Psoas muscle (tissue), 8 donors: Measurements from ENCODE around the gene BCAS1. TPM values are rescaled to one million over a fixed set of nuclear protein-coding genes. Genes with fewer than 3 reads are reported as not detected.

Experiments
- ATAC-seq, 4 donors: fragments of 200-7000 bp; cut with Tn5 transposase; one replicate each; pipeline ENCODE4 v1.9.1; 2020; ENCODE audit warnings: moderate library complexity in 3 of 4, mild to moderate bottlenecking in 2 of 4
- DNase-seq, 2 donors: peaks; one replicate each; pipeline ENCODE4 v3.0.0-alpha.2; 2020
- H3K27ac ChIP-seq: fragments of 200-600 bp; one replicate; pipeline ENCODE4 v1.8.0; 2022
- H3K27me3 ChIP-seq, 3 donors: fragments of 200-600 bp in 1 of 3; one replicate each; pipeline versions ENCODE4 v1.6.1 to v1.8.0; 2013 to 2022; ENCODE audit warnings: low read length in 2 of 3, mild to moderate bottlenecking in 2 of 3, moderate library complexity in 1 of 3; ENCODE audit not compliant: insufficient read depth in 3 of 3
- H3K36me3 ChIP-seq, 2 donors: fragments of 200-600 bp in 1 of 2; one replicate each; pipeline versions ENCODE4 v1.6.1 to v1.8.0; 2013 to 2022; ENCODE audit warnings: low read depth in 1 of 2, mild to moderate bottlenecking in 1 of 2, moderate library complexity in 1 of 2; ENCODE audit not compliant: insufficient read depth in 1 of 2
- H3K4me1 ChIP-seq: fragments of 200-600 bp; one replicate; pipeline ENCODE4 v1.8.0; 2022
- H3K4me3 ChIP-seq: fragments of 200-600 bp; one replicate; pipeline ENCODE4 v1.8.0; 2022; ENCODE audit warnings: mild to moderate bottlenecking
- H3K9me3 ChIP-seq: fragments of 200-600 bp; one replicate; pipeline ENCODE4 v1.8.0; 2022
- WGBS, 3 donors: extraction: QIAGEN DNeasy Blood & Tissue Kit; methylation state at CpG; one replicate each; pipeline versions ENCODE4 v1.1.6 to v1.1.7; 2013; 5-methylcytosine and 5-hydroxymethylcytosine counted together
- intact Hi-C, 2 donors: fragments of 100-400 bp; cut with DNase I; formaldehyde crosslinking; loops; one replicate each; pipeline versions ENCODE4 v1.11.0 to v1.14.2; 2022
- polyA plus RNA-seq, 3 donors: library from polyadenylated mRNA; stranded (reverse); fragments of 200-250 nt; gene quantifications; one replicate each; pipeline ENCODE4 v1.2.3, GENCODE V29; 2013
- total RNA-seq, 4 donors: library from RNA; stranded (reverse); fragmentation: NEBNext Ultra II Directional in 2 of 4; extraction: Animal tissue kit (Norgen Biotek cat#: 25700) in 2 of 4; gene quantifications; one replicate each; pipeline versions ENCODE4 v1.2.1 to v1.2.4, GENCODE V29; 2021 to 2023
- TF ChIP-seq, protein P1 (sequence below): fragments of 200-600 bp; IDR thresholded peaks from one replicate; pipeline ENCODE4 v1.8.0; 2022; ENCODE audit warnings: antibody characterized with exemption
- donor health status: healthy with polysubstance abuse.
- donor health status: DM: no; HTN: no; CAD: no; lungs with moderate emphysema.
- donor health status: Bipolar disorder and iron deficiency.
- donor health status: healthy.
- donor health status: DM: yes; HTN: yes; CAD: no.
- donor health status: DM: no; HTN: no; CAD: no.
- donor health status: DM: no; HTN: no; CAD: no.
- donor health status: DM: yes; HTN: yes; CAD: no.

Gene BCAS1
- total and polyA plus RNA-seq, 7 donors = 0.01 to 0.26 (median 0.16) TPM; not detected in 2

DNA sequence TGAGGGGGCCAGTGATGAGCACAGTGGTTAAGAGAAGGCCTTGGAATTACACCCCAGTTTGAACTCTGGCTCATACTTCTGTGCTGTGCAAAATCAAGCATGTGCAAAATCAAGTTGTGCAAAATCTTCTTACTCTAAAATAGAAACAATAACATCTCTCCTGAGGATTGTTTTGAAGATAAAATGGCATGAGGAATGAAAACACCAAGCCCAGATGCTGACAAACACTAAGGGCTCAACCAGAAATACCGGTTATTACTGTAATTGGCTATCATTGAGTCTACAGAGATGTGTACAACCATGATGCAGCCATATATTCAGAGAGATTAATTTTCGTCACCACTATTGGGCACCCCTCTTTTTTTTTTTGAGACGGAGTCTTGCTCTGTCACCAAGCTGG is 5.9 kb upstream of the BCAS1 start:
- no peak overlapping the region for H3K27ac ChIP-seq
- H3K27me3 ChIP-seq = no peaks in the 10 kb centered on the region
- TF ChIP-seq, protein P1, sequence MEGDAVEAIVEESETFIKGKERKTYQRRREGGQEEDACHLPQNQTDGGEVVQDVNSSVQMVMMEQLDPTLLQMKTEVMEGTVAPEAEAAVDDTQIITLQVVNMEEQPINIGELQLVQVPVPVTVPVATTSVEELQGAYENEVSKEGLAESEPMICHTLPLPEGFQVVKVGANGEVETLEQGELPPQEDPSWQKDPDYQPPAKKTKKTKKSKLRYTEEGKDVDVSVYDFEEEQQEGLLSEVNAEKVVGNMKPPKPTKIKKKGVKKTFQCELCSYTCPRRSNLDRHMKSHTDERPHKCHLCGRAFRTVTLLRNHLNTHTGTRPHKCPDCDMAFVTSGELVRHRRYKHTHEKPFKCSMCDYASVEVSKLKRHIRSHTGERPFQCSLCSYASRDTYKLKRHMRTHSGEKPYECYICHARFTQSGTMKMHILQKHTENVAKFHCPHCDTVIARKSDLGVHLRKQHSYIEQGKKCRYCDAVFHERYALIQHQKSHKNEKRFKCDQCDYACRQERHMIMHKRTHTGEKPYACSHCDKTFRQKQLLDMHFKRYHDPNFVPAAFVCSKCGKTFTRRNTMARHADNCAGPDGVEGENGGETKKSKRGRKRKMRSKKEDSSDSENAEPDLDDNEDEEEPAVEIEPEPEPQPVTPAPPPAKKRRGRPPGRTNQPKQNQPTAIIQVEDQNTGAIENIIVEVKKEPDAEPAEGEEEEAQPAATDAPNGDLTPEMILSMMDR = no peak
- H3K36me3 ChIP-seq = no peaks in the 10 kb centered on the region
- no peak overlapping the region for H3K4me3 ChIP-seq
- intact Hi-C loops = no loop called here
- H3K9me3 ChIP-seq = no peaks in the 10 kb centered on the region
- ATAC-seq (no peak), DNase-seq (no peak)
- WGBS, 3 donors = 84 to 92% (median 86%) methylated on average over 3 of the region's 3 CpGs
- no peaks in the 10 kb centered on the region for H3K4me1 ChIP-seq

DNA sequence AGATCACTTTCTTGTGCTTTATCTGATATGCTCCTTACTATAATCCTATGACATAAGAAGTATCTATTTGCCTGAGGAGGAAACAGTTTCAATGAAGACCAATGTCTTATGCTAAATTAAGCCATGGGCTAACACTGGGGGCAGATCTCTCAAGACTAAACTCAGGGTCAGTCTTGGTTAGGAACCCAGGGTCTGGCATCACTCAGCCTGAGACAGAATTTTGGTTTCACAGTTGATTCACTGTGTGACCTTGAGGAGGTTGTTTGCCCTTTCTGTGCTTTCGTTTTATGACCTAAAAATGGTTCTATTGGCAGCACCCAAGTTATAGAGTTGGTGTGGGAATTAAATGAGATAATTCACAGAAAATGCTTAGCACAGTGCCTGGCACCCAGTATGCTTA is 4.9 kb upstream of the BCAS1 start:
- no peaks in the 10 kb centered on the region for H3K4me1 ChIP-seq
- WGBS, 3 donors = 48 to 69% (median 69%) methylated on average over 1 of the region's 1 CpG
- ATAC-seq = no peak
- no peaks in the 10 kb centered on the region for H3K27me3 ChIP-seq
- H3K27ac ChIP-seq = no peak overlapping the region
- intact Hi-C loops = no loop called here
- H3K36me3 ChIP-seq = no peaks in the 10 kb centered on the region
- no peaks in the 10 kb centered on the region for H3K9me3 ChIP-seq
- TF ChIP-seq, protein P1 = no peak
- H3K4me3 ChIP-seq = no peak overlapping the region
- DNase-seq = no peak

DNA sequence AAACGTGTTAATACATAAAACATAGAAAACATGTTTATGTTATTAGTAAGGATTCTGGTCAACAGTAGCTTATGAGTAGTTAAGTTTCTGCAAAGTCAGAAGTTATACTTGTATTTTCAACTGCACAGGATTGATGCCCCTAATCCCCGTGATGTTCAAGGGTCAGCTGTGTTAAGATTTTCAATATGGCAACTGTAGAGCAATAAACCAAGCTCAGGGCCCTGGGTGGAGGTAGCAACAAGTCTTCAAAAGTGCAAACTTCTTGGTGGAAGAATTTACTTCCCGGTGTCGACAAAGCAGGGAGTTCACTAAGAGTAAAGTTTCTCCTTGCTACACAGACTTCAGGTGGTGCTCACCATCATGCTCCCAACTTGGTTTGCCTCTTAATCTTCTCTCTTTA is 4.1 kb upstream of the BCAS1 start:
- Histone ChIP-seq H3K36me3 (no peaks in the 10 kb centered on the region), H3K27ac (no peak overlapping the region), H3K27me3 (no peaks in the 10 kb centered on the region), H3K4me3 (no peak overlapping the region), H3K9me3 (no peaks in the 10 kb centered on the region), H3K4me1 (no peaks in the 10 kb centered on the region)
- WGBS, 3 donors = 72 to 76% (median 72%) methylated on average over 4 of the region's 4 CpGs
- ATAC-seq (no peak), DNase-seq (no peak)
- intact Hi-C loops = no loop called here
- TF ChIP-seq, protein P1 = no peak

DNA sequence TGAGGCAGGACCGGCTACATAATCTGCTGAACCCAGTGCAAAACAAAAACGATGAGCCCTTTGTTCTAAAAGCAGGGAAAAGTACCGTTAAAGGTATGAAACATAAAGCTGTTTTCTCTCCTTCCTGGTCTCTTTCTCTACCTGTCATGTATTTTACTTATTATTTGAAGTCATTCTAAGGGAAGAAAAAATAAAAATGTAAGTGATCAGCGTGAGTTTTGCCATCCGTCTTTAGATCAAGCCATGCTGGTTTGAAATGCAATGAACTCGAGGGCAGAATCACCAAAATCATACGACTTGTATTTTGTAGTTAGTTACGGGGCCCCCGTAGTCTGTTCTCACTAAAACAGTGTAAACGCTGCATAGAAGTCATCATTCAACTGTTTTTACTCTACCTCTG is 2.9 kb upstream of the BCAS1 start:
- Histone ChIP-seq H3K4me1 (no peaks in the 10 kb centered on the region), H3K27me3 (no peaks in the 10 kb centered on the region), H3K36me3 (no peaks in the 10 kb centered on the region), H3K4me3 (no peak overlapping the region), H3K9me3 (no peaks in the 10 kb centered on the region), H3K27ac (no peak overlapping the region)
- ATAC-seq (no peak), DNase-seq (no peak)
- TF ChIP-seq, protein P1 = no peak
- intact Hi-C loops = no loop called here
- WGBS, 3 donors = 88 to 90% (median 88%) methylated on average over 10 of the region's 10 CpGs

DNA sequence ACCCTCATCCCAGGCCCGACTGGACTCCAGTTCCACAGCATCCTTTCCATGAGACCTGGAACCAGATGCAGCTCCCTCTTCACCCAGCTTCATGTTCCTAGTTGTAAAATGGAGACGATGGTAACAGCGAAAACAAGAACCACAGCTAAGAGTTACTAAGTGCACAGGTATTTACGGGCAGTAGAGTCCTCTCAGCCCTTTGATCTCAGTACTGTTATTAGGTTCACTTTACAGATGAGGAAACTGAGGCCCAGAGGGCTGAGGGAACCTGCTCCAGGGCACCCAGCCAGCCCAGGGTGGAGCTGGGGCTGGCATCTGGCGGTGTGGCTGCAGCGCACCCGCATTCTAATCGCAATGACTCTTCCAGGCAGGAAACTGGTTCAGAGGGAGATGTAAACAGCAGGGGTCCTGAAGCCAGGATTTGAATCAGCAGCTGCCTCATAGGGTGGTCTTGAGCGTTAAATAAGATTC is 858 bp downstream of the BCAS1 start:
- H3K9me3 ChIP-seq = no peaks in the 10 kb centered on the region
- peaks cover 0 to 2% (median 0%) of the 10 kb centered on the region in 3 donors for H3K27me3 ChIP-seq
- intact Hi-C loops = no loop called here
- DNase-seq (no peak), ATAC-seq (no peak)
- TF ChIP-seq, protein P1 = no peak
- no peaks in the 10 kb centered on the region for H3K36me3 ChIP-seq
- no peaks in the 10 kb centered on the region for H3K4me1 ChIP-seq
- 76 to 83% (median 83%) methylated on average over 9 of the region's 9 CpGs for WGBS, 3 donors
- no peak overlapping the region for H3K4me3 ChIP-seq
- no peak overlapping the region for H3K27ac ChIP-seq
